Neural crest cell (in vitro differentiated cells): ENCODE measurements around the gene RALY. TPM values are rescaled to one million over a fixed set of nuclear protein-coding genes. Genes with fewer than 3 reads are reported as not detected.

ENCODE experiments used
- DNase-seq: peaks from one replicate; pipeline ENCODE4 v3.0.0; 2021; ENCODE audit warnings: low read depth, mixed read lengths, low spot score
- H3K27ac Mint-ChIP-seq: one replicate; pipeline ENCODE4 v1.8.0; 2021; ENCODE audit warnings: mild to moderate bottlenecking, mixed read lengths; ENCODE audit not compliant: unreplicated experiment
- H3K27me3 Mint-ChIP-seq: 2 replicates; pipeline ENCODE4 v1.8.0; 2021; ENCODE audit warnings: low read depth, mild to moderate bottlenecking, mixed read lengths
- H3K36me3 Mint-ChIP-seq: 2 replicates; pipeline ENCODE4 v1.8.0; 2021; ENCODE audit warnings: low read depth, mild to moderate bottlenecking, mixed read lengths
- H3K4me1 Mint-ChIP-seq: 2 replicates; pipeline ENCODE4 v1.8.0; 2021; ENCODE audit warnings: mixed read lengths
- H3K4me3 Mint-ChIP-seq: one replicate; pipeline ENCODE4 v1.8.0; 2021; ENCODE audit warnings: mild to moderate bottlenecking, mixed read lengths
- H3K9me3 Mint-ChIP-seq: 2 replicates; pipeline ENCODE4 v1.8.0; 2021; ENCODE audit warnings: mixed read lengths
- total RNA-seq: library from RNA; stranded (reverse); gene quantifications from 2 replicates; pipeline ENCODE4 v1.2.1, GENCODE V29; 2021
- TF ChIP-seq, protein P1 (sequence below): fragments of 200-600 bp; sonication (generic); conservative IDR thresholded peaks from 2 replicates; pipeline ENCODE4 v1.5.0; 2021; ENCODE audit warnings: antibody characterized with exemption, mild to moderate bottlenecking

RALY gene
- total RNA-seq, 1 donor from 2014 or later = 313 TPM

DNA sequence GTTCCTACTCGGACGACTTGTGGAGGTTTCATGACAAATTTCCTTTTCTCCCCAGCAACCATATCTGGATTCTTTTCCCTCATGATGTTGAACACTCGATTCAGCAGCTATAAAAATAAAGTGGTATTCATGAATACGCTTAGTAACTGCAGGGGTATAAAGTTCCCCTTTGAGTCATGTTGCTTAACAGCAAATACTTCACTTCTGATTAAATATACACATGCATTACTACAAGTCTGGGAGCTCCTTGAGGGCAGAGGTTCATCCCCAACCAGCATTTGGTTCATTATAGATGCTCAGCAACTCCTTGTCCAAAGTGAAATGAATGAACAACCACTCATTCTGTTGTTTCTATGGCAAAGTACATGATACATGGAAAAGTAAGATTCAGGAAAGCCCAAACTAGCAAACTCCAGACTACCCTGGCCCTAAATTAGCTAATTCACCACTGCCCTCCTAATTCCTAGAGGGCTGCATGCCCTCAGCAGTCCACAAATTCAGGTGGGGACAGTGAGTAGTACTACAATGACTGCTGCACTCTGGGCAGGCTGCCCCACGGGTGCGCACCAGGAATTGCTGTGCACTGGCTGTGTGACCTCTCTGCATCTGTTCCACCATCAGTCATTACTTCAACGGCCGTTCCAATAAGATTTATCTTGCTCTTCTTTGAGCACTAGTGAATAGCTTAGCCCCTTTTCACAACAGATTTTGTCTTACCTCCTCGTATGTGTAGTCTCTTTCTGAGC lies 103.2 kb downstream of the RALY start:
- DNase-seq = no peak
- Mint-ChIP-seq H3K4me3 (no peak overlapping the region), H3K4me1 (no peaks in the 10 kb centered on the region), H3K9me3 (no peaks in the 10 kb centered on the region), H3K27me3 (no peaks in the 10 kb centered on the region), H3K27ac (no peak overlapping the region), H3K36me3 (peaks cover 42% of the 10 kb centered on the region)
- TF ChIP-seq, protein P1, sequence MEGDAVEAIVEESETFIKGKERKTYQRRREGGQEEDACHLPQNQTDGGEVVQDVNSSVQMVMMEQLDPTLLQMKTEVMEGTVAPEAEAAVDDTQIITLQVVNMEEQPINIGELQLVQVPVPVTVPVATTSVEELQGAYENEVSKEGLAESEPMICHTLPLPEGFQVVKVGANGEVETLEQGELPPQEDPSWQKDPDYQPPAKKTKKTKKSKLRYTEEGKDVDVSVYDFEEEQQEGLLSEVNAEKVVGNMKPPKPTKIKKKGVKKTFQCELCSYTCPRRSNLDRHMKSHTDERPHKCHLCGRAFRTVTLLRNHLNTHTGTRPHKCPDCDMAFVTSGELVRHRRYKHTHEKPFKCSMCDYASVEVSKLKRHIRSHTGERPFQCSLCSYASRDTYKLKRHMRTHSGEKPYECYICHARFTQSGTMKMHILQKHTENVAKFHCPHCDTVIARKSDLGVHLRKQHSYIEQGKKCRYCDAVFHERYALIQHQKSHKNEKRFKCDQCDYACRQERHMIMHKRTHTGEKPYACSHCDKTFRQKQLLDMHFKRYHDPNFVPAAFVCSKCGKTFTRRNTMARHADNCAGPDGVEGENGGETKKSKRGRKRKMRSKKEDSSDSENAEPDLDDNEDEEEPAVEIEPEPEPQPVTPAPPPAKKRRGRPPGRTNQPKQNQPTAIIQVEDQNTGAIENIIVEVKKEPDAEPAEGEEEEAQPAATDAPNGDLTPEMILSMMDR = no peak

DNA sequence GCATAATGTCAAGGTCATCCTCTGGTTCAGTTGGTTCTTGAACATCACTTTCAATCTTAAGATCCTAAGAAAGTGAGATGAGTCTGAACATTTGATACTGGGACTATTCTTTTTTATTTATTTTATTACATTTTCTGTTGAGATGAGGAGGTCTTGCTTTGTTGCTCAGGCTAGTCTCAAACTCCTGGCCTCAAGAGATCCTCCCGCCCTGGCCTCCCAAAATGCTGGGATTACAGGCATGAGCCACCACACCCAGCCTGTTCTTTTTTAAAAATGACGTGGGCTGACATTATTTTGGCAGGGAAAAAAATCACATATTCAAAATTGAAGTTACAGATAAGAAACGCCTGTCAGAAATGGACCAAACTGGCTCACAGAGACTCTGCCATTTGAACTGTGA lies 104.9 kb downstream of the RALY start:
- Mint-ChIP-seq H3K4me1 (no peaks in the 10 kb centered on the region), H3K27ac (no peak overlapping the region), H3K4me3 (no peak overlapping the region), H3K9me3 (no peaks in the 10 kb centered on the region), H3K36me3 (peaks cover 34% of the 10 kb centered on the region), H3K27me3 (no peaks in the 10 kb centered on the region)
- TF ChIP-seq, protein P1 = no peak
- no peak for DNase-seq

DNA sequence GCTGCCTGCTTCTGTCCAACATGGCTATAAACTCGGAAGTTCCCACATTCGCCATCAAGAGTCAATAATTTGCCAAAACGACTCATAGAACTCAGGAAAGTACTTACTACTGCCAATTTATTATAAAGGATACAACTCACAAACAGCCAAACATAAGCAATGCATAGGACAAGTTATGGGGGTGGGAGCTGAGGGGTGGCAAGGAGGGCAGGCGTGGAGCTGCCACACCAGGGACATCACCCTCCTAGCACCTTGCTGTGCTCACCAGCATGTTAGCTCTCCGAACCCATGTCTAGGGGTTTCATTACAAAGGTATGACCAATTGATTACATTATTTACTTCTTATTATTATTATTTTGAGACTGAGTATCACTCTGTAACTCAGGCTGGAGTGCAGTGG lies 106.0 kb downstream of the RALY start:
- no peak for DNase-seq
- Mint-ChIP-seq H3K4me3 (no peak overlapping the region), H3K27ac (no peak overlapping the region), H3K4me1 (no peaks in the 10 kb centered on the region), H3K9me3 (no peaks in the 10 kb centered on the region), H3K36me3 (peaks cover 37% of the 10 kb centered on the region), H3K27me3 (no peaks in the 10 kb centered on the region)
- TF ChIP-seq, protein P1 = no peak

DNA sequence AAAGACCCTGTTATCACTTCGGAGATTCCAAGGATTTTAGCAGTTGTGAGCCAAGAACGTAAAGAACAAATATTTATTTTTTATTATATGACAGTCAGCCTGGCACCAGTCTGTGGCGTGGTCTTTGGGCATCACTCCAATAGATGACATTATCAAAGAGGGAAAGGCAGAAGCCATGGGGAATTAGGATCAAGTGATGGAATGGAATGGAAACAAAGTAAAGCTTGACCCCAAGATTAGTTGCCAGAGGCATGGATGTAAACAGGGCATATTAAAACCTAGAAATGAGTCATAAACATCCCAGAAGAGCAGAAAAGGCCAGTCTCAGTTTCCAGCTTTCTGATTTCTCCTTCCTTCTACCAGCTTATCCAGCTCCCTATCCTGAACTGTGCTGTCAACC lies 106.9 kb downstream of the RALY start:
- H3K36me3 Mint-ChIP-seq = peaks cover 37% of the 10 kb centered on the region
- no peak overlapping the region for H3K27ac Mint-ChIP-seq
- H3K4me1 Mint-ChIP-seq = no peaks in the 10 kb centered on the region
- H3K4me3 Mint-ChIP-seq = no peak overlapping the region
- TF ChIP-seq, protein P1 = no peak
- no peaks in the 10 kb centered on the region for H3K27me3 Mint-ChIP-seq
- DNase-seq = no peak
- H3K9me3 Mint-ChIP-seq = no peaks in the 10 kb centered on the region

DNA sequence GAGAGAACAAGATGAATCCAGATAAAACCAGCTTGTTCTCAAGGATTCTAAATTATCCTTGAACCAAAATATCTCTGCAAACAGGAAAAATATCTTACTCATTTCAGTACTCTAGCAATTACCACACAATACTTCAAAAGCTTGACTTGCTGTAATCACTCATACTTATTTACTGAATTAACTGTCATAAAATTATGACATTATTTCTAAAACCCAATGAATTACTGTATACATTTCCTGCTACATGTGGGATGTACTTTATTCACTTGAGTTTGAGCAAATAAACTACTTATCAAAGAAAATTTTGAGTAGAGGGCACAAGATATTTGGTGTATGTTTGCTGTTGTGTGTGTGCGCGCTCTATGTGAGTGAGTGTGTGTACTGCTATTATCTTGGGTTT lies 108.6 kb downstream of the RALY start:
- no peak overlapping the region for H3K27ac Mint-ChIP-seq
- H3K27me3 Mint-ChIP-seq = no peaks in the 10 kb centered on the region
- no peak overlapping the region for H3K4me3 Mint-ChIP-seq
- no peaks in the 10 kb centered on the region for H3K9me3 Mint-ChIP-seq
- peaks cover 7% of the 10 kb centered on the region for H3K4me1 Mint-ChIP-seq
- DNase-seq = no peak
- peaks cover 22% of the 10 kb centered on the region for H3K36me3 Mint-ChIP-seq
- TF ChIP-seq, protein P1 = no peak
